GM21619 (cell line): ENCODE data around the gene FNBP1.
A peak's percentile ranks its signal among the peaks of the same experiment; 100 is the strongest.

ENCODE experiments used
- ATAC-seq: cut with Tn5 transposase; IDR thresholded peaks from one replicate; pipeline ENCODE4 v1.9.1; 2021; ENCODE audit not compliant: unreplicated experiment

Gene FNBP1

DNA sequence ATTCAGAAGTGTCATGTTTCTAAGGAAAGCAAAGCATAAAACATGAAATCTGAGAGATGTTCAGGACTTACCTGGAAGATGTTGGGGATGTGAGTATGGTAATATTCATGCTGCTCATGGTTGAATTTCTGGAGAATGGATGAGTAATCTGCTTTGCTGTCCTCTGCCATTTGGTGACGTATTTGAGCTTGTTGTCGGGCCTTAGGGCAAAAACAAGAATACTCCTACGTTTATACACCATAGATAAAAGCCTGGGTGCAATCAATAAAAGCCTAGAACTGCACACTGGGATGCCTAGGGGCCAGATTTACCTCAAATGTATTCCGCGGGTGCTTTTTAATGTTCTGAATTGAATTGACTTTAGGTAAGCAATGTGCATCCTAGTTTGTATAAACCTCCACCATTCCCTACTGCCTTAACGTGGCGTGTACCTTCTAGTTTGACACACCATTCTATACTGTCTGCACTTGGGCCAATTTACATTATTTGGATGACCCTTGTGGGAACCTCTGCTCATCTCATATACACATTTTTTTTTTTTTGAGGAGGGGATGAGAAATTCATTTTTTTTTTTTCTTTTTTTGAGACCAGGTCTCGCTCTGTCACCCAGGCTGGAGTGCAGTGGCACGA, 113.4 kb downstream of the FNBP1 start:
- no peak for ATAC-seq

DNA sequence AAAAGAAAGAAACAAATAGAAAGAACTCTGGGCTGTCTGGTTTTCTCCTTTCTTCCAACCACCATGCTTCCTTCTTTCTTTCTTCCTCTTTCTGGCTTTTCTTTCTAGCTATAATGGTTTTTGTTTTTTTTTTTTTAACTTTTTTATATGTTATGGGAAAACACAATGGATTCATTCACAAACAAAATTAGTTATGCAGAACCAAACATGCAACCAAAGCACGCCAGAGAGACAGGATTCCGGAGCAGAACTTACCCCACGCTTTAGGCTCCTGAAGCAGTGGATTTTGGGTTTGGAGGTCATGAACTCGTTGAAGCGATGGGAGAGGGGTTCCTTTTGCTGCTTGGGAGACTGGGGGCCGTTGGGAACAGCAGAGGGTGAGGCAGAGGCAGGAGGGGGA, 119.4 kb downstream of the FNBP1 start:
- no peak for ATAC-seq

DNA sequence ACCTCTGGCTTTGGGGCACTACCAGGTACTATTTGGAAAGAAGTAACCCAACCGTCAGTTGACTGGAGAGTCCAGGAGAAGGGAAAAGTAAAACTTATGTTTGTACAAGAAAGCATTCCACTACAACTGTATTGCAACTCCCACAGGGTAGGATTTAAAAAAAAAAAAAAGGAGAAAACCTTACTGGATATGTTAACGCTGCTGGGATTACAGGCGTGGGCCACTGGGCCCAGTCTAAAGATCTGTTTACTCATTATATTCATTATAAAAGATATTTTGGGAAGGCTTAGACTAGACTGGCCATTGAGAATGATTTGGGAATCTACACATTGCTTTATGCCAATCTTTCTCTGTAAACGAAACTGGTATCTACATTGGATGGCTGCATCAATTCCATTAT, 121.1 kb downstream of the FNBP1 start:
- ATAC-seq: no peak

DNA sequence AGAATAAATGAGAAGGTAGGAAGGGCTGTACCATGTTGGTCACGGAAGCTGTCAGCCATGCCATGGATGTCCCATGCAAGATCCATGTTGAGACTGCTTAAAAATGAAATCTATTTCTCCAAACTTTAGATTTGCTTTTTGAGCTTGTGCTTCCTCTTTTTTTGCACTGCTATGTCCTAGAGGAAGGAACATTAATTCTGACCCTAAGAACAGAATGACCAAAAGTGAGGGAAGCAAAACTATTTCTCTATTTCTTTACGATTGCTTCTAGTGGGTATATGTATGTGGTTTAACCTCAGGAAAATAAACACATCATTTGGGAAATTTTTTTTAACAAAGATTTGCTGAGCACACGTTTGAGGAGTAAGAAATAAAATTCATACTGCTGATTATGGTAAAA, 123.1 kb downstream of the FNBP1 start:
- ATAC-seq: no peak

DNA sequence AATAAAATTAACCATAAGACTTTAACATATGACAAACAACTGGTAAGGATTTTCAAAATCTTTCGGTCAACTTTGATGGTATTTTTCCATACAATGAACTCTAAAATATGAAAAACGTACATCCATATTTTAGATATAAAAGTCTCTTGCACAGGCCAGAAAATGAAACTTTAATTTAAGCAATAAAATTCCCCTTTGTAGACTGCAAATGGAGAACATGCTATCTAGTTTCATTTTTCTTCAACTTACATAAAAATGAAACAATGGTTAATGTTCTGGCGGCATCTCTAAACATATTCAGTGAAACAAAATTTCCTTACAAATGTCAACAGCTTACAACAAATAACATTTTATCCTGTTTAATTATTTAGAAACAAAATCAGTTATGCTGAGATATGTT, 123.7 kb downstream of the FNBP1 start:
- no peak for ATAC-seq

DNA sequence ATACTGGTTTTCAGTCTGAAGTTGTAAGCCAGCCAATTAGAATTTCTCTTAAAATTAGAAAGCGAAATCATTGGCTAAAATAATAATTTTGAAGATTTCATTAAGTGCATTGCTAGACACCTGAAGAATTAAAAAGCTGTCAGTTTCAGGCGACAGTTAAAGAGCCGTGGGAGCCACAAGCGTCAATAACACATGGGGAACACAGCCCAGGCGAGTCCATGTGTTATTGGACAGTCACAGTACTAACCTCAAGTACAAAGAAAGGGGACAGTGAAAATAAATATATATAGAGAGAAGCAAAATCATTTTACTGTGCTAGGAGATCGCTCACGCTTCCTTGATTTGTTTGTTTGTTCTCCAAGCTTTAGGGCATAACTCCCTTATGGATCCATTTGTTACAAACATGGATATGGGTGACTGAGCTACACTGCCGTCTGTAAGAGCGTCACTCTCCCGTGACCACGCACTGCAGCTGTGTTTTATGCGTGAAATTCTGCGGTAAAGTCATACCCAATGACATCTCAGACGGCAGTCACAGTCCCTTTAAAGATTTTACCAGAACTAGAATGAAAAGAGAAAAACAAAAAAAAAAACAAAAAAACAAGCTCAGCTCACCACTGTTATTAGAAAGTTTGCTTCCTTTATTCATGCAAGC, 124.6 kb downstream of the FNBP1 start:
- no peak for ATAC-seq

DNA sequence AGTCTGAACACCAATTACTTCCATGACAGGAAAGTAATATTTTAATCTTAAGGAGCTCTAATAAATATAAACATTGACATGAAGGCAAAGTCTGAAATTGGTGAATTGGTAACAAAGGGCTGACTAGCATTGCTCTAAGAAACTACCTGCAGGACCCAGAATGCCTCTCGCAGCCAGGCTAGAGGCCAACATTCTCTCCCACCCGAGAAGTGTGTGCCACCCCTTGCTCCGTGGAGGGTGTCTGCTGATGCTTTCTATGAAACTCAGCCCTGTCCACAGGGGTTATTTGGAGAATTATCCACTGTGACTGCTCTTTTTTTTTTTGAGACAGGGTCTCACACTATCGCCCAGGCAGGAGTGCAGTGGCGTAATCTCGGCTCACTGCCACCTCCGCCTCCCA, 126.3 kb downstream of the FNBP1 start:
- ATAC-seq: no peak

DNA sequence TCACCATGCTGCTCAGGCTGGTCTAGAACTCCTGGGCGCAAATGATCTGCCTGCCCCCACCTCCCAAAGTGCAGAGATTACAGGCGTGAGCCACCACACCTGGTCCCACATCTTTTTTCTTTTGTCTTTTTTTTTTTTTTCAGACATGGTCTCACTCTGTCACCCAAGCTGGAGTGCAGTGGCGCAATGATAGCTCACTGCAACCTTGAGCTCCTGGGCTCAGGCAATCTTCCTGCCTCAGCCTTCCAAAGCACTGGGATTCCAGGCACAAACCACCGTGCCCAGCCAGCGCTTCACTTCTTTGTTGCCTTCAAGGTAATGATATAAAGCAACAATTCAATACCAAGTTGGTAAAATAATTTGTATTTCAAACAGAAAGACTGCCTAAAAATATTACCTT, 128.9 kb downstream of the FNBP1 start:
- no peak for ATAC-seq

DNA sequence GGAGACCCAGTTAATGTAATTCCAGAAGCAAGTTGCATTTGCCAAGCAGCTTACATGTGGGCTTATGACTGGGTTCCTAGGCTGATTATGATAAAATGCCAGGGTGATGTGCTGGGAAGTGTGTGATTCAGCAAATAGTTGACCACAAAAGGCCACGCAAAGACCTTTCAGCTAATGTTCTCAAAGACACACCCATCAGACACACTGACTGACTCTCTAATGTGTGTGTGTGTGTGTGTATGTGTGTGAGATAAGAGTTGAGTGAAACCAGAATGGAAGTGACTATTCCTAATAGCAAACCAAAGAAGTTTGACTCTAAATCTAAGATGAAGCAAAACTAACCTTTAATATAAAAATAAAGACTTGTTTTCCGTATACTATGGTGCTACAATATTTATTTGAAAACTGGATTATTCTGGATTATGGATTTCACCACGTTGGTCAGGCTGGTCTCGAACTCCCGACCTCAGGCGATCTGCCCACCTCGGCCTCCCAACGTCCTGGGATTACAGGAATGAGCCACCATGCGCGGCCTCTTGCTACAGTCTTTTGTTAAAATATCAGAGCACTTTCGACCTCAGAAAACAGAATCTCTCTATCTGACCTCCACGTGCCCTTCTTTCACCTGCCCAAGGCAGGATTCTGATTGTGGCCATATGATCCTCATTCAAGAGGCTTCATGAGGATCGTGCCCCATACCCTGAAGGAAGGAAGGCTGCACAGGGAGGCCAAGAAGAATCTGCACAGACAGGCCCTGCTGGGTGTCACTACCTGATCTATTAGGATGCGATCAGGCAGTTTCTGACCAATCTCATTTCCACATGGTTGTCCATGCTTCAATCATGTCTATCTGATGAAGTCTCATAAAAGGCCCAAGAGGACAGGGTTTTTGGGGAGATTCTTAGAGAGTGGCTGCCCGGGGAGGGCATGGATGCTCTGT, 132.1 kb downstream of the FNBP1 start:
- ATAC-seq: no peak

DNA sequence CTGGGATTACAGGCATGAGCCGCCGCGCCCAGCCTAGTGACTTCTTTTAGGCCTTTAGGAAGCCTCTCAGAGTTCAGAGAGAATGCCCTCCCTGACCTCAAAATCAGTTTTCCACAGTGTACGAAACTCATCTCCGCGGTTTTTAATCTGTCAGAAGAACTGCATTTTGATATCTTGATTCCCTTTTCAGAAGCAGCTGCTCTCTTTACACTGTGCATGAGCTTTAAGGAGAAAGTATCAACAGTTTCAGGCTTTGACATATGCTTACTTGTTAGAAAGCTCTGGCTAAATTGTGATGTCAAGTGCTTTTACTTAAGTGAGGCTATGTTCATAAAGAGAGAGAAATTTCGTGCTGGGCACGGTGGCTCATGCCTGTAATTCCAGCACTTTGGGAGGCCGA, 133.1 kb downstream of the FNBP1 start:
- ATAC-seq: no peak

DNA sequence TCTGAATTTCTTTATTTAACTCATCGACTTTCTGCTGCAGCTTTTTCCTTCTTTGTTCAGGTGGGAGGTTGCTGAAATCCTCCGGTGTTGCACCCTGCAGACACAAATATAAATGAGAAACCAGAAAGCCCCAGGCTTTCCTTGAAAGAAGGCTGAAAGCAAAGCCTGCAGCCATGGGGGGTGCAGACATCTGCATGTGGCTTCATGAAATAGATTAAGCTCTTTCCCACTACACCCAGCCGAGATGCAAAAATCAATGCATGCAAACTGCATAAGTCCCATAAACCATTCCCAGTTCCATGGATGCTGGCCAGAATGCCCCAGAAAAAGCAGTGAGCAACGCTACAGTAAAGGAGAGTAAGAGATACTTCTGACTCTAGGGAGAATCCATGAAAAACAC, 134.1 kb downstream of the FNBP1 start:
- no peak for ATAC-seq

DNA sequence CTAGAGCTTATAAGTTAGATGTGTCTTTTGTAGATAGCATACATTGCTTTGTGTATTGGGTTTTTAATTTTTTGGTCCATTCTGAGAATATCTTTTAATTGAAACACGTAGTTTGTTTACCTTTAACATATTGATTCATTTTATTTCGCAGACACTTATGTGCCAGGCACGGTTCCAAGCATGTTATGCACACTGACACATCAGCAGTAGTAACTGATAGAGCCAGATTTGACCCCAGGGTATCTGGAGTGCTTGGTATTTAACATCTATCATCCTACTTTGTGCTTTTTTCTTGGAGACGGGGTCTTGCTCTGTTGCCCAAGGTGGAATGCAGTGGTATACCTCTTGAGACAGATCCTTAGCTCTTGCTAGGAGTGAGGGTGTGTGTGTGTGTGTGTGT, 135.8 kb downstream of the FNBP1 start:
- ATAC-seq: no peak

DNA sequence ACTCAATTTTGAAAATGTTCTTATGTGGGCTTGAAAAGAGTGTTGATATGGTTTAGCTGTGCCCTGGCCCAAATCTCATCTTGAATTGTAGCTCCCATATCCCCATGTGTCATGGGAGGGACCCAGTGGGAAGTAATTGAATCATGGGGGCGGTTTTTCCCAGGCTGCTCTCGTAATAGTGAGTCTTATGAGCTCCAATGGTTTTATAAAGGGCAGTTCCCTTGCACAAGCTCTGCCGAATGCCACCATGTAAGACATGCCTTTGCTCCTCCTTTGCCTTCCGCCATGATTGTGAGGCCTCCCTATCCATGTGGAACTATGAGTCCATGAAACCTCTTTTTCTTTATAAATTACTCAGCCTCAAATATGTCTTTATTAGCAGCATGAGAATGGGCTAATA, 136.7 kb downstream of the FNBP1 start:
- no peak for ATAC-seq

DNA sequence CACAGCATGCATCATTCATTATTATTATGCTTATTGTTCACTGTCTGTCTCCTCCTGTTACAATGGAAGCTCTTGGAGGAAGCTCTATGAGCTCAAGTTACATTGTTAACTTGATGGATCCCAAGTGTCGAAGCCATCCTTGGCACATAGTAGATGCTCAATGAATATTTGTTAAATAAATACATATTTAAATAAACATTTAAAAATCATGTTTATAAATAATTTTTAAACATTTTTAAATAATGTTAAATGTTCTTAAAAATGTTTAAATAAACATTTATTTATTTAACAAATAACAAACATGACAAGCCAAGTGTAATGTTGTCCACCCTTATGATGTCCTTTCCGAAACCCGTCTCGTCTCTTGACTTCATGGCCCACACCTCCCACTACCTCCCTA, 138.3 kb downstream of the FNBP1 start:
- ATAC-seq: no peak

DNA sequence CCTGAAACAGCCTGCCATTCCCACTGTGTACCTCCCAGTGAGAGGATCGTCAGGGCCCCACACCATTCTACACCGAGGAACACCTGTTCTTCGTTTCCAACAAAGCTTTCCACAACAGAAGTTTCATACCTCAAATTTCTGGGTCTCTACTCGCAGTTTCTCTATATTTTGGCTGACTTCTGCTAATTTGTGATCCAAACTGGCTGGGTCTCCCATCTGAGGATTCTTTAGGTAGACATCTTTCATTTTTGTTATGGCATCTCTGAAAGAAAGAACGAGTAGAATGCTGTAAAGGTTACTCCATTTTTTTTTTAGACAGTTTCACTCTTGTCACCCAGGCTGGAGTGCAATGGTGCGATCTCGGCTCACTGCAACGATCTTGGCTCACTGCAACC, 140.3 kb downstream of the FNBP1 start:
- no peak for ATAC-seq

DNA sequence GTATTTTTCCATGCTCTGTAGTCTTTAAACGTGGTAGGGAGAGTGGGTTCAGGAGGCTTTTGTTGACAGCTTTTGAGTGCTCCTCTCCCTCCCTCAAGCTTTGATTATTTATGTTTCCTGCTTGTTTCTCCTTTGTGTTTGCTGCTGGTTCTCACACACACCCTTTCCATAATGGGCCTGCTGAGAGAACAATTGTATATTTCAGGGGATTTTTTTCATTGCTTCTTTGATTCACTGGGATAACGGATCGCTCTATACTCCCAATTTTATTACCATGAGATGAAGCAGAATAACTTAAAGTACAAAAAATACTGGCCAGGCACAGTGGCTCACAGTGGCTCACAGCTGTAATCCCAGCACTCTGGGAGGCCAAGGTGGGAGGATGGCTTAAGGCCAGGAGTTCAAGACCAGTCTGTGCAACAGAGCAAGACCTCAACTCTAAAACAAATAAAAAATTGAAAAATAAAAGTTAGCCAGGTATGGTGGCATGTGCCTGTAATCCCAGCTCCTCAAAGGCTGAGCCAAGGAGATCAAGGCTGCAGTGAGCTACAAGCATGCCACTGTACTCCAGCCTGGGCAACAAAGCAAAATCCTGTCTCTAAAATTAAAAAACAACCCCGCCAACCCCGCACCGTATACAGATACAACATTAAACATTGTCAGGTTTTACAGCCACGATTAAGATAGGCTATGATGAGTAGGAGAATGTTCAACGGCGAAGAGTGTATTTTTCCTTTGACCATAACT, 140.8 kb downstream of the FNBP1 start:
- no peak for ATAC-seq

DNA sequence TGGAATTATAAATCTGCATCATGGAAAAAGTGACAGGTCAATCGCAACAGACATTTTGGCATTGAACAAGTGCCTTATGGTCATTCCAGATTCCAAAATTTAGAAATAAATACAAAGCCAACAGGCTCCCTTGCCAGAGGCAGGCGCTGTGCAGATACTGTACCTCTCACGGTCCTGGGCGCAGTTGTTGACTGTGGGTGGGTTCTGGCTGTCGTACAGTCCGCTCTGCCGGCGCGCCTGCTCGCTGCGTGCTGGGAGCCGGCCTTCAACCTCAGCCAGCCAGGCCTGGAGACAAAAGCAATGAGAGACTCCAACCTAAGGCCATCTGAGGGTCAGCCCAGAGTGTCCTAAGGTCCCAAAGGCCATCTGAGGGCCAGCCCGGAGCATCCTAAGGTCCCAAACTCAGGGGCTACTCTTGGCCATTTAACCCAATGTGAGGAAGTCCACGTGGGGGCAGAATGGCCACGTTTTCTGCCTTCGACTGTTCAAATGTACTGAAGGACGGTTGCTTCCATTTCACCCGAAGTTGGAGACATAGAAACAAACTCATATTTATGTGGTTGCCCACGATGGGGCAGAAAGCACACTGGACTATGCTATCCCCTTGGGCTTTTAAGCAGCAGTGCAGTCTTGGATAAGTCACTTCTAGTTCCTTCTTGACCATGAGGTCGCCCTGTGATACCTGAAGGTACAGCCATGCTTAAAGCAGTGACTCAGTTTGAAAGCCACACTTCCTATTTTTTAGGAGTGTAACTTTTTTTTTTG, 142.5 kb downstream of the FNBP1 start:
- peak; percentile 86 for ATAC-seq

DNA sequence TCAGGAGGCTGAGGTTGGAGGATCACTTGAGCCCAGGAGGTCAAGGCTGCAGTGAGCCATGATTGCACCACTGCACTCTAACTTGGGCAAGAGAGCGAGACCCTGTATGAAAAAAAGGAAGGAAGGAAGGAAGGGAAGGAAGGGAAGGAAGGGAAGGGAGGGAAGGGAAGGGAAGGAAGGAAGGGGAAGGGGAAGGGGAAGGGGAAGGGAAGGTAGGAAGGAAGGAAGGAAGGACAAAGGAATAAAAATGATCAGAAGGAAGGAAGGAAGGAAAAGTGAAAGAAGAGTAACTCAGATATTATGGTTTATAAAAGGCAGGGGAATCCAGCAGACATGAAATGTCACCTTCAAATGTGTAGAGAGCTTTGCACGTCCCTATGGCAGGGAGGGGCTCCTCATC, 143.4 kb downstream of the FNBP1 start:
- ATAC-seq: no peak

DNA sequence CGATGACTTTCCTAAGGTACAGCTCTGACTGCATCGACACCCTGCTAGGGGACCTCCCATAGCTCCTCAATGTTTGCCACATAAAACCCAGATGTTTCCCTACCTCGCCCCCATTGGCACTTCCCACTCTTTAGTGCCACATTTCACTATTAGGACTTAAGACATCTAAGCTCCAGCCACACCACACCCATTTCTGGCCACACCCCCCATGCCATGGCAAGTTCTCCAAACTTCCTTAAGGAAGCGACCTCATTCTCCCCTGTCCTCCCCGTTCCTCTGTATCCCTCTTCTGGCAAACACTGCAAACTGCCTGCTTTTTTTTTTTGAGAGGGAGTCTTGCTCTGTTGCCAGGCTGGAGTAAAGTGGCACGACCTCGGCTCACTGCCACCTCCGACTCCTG, 144.8 kb downstream of the FNBP1 start:
- ATAC-seq: no peak

DNA sequence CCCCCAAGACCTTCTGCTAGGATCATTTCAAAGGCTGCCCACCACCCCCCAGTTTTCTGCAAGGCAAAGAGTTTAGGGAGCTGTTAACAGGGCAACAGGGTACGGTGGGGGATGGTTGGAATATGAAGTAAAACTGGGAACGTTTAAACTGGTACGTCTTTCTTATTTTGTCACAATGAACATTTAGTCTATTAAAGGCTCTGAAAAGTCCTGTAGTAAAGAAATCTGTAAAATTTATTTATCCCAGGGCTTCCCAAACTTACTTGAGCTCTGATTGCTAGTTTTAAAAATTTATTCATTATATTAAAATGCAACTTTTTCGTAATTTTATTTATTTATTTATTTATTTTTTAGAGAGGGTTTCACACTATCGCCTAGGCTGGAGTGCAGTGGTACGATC, 145.7 kb downstream of the FNBP1 start:
- no peak for ATAC-seq
